IPS DF 6.9 (cell line): ENCODE results near the gene PRKAR1B.

ENCODE experiments used
- DNase-seq: peaks from one replicate; pipeline ENCODE4 v3.0.0-alpha.2; 2013; ENCODE audit warnings: low read depth, low spot score
- H3K27ac ChIP-seq: one replicate; pipeline ENCODE4 v1.5.1; 2013; ENCODE audit warnings: low read length, control low read depth
- H3K27me3 ChIP-seq: 2 replicates; pipeline ENCODE4 v1.6.1; 2013; ENCODE audit warnings: mild to moderate bottlenecking, low read length; ENCODE audit not compliant: control insufficient read depth, insufficient read depth
- H3K36me3 ChIP-seq: 2 replicates; pipeline ENCODE4 v1.6.1; 2013; ENCODE audit warnings: low read length; ENCODE audit not compliant: control insufficient read depth, insufficient read depth
- H3K4me1 ChIP-seq: 2 replicates; pipeline ENCODE4 v1.6.1; 2013; ENCODE audit warnings: low read length; ENCODE audit not compliant: control insufficient read depth, insufficient read depth
- H3K4me3 ChIP-seq: 2 replicates; pipeline ENCODE4 v1.5.1; 2013; ENCODE audit warnings: mild to moderate bottlenecking, low read length
- H3K9me3 ChIP-seq: 2 replicates; pipeline ENCODE4 v1.6.1; 2013; ENCODE audit warnings: low read length, inconsistent platforms; ENCODE audit not compliant: control insufficient read depth, insufficient read depth
- WGBS: extraction: QIAGEN DNeasy Blood & Tissue Kit; methylation state at CpG from one replicate; pipeline ENCODE4 v1.1.7; 2013; ENCODE audit warnings: mixed read lengths, missing lambda C conversion rate; ENCODE audit not compliant: insufficient read length, insufficient coverage; 5-methylcytosine and 5-hydroxymethylcytosine counted together

PRKAR1B gene

DNA sequence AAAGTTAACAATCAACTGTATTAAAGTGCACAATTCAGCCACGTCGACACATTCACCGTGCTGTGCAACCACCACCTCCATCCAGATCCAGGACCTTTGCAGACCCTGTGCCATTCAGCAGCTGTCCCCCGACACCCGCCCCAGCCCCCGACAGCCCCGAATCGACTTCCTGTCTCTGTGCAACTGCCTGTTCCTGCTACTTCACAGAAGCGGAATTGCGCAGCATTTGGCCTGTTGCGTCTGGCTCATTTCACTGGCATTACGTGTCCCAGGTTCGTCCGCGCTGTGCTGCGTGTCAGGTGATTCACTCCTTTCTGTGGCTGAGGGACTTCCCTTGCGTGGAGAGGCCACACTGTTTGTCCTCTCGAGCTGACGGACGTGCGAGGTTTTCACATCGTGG, 33.8 kb downstream of the PRKAR1B start:
- no peaks in the 10 kb centered on the region for H3K4me1 ChIP-seq
- no CpG with 5 or more reads among the region's 22 CpGs for WGBS
- H3K4me3 ChIP-seq = no peak overlapping the region
- no peaks in the 10 kb centered on the region for H3K27me3 ChIP-seq
- peaks cover 7% of the 10 kb centered on the region for H3K36me3 ChIP-seq
- no peak overlapping the region for H3K27ac ChIP-seq
- peaks cover 1% of the 10 kb centered on the region; the same call in 1 of the 2 replicates for H3K9me3 ChIP-seq
- DNase-seq = no peak

DNA sequence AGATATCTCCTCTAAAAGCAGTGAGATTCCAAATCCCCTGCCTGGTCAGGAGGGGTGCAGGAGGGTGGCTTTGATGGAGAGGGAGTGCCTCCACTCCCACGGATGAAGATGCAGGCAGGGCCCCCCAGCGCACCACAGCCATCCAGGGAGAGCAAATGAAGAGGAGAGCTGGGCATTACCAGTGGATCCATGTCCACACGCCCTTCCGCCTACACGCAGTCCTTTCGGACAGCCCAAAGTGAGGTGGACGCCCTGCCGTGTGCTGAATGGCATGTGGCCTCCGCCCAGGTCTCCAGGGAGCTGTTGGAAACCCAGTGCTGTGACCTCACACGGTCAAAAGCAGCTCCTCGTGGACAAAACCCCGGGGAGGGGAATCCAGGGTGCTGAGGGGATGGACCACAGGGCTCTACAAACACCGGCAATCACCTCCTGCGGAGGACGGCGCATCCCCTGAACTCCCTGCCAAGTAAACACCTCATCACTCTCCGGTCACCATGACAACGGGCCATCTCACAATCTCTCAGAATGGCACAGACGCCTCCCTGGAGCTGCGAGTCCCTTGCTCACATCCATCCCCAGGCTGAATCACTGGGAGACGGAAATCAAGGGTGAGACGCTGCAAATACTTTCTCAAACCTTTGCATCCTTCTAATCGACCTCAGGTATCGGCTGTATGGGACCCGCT, 35.6 kb downstream of the PRKAR1B start:
- Histone ChIP-seq H3K4me3 (no peak overlapping the region), H3K4me1 (no peaks in the 10 kb centered on the region), H3K27ac (no peak overlapping the region), H3K9me3 (peaks cover 3% of the 10 kb centered on the region; the same call in 1 of the 2 replicates), H3K27me3 (no peaks in the 10 kb centered on the region), H3K36me3 (peaks cover 7% of the 10 kb centered on the region)
- no peak for DNase-seq
- no CpG with 5 or more reads among the region's 25 CpGs for WGBS

DNA sequence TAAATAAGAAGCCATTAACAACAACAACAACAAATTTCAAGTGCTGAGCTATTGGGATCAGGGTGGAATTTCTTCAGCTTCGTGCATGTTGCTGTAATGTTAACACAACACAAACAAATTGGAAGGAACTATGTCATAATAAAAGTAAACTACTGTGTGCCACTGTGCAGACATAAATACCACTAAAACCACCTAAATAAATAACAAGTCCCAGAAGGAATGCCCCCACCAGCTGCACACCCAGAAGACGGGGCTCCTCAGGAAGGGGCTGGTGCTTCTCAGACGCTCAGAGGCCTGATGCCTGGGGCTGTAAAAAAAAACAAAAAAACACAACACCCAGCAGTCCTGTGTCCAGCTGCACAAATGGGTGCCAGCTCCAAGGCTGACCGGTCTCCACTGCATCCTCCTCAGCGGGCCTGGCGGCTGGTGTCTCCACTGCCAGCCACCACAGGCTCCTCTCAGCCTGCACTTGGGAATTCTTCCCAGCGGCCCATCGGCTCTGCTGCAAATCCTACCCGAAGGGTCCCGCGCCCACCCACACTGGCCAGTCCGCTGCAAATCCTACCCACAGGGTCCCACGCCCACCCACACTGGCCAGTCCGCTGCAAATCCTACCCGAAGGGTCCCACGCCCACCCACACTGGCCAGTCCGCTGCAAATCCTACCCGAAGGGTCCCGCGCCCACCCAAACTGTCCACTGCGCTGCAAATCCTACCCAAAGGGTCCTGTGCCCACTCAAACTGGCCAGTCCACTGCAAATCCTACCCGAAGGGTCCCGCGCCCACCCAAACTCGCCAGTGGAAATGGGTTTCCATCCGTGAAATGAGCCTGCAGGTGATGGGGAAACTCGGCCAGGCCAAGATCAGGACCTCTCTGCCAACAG, 36.4 kb downstream of the PRKAR1B start:
- H3K4me1 ChIP-seq = no peaks in the 10 kb centered on the region
- no peak for DNase-seq
- H3K4me3 ChIP-seq = no peak overlapping the region
- no CpG with 5 or more reads among the region's 27 CpGs for WGBS
- H3K9me3 ChIP-seq = peaks cover 3% of the 10 kb centered on the region; the same call in 1 of the 2 replicates
- peaks cover 7% of the 10 kb centered on the region for H3K36me3 ChIP-seq
- H3K27me3 ChIP-seq = no peaks in the 10 kb centered on the region
- no peak overlapping the region for H3K27ac ChIP-seq

DNA sequence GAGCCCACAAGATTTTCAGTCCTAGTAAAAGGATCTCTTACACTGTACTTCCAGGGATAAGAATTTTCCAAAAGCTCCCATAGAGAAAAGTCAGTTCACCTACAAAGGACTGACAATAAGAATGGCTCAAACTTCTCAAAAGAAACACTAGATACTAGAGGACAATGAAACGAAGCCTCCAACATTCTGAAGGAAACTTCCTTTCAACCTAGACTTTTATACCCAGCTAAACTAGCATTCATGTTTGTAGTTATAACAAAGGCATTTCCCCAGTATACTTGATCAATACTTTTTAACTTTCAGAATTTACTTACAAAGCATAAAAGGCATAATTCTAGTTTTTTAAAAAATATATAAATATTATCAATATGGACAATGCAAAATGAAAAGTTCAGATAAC, 41.5 kb downstream of the PRKAR1B start:
- WGBS = no CpG with 5 or more reads among the region's 1 CpG

DNA sequence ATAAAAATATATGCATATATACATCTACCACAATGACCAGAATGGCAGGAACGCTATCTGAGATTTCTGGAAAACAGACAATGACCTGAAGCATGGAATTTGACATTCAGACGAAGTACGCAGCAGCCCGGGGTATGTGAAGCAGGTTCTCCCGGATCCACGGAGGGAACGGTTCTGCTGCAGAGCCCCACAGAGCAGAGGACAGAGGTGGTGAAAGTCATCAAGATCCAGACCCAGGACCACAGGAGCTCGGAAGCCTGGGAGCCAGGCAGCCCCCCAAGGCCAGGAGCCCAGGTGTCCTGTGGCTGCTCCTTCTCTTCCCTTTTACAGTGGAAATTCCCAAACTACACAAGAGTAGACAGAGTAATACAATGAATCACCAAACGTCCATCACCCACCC, 42.7 kb downstream of the PRKAR1B start:
- no peak for DNase-seq
- no CpG with 5 or more reads among the region's 9 CpGs for WGBS
- no peaks in the 10 kb centered on the region for H3K27me3 ChIP-seq
- no peaks in the 10 kb centered on the region for H3K4me1 ChIP-seq
- H3K9me3 ChIP-seq = peaks cover 3% of the 10 kb centered on the region; the same call in 1 of the 2 replicates
- no peak overlapping the region for H3K4me3 ChIP-seq
- H3K27ac ChIP-seq = no peak overlapping the region
- H3K36me3 ChIP-seq = peaks cover 9% of the 10 kb centered on the region

More for the DNA sequence above, 41.5 kb downstream of the PRKAR1B start:
- Histone ChIP-seq H3K27me3 (no peaks in the 10 kb centered on the region), H3K27ac (no peak overlapping the region), H3K4me3 (no peak overlapping the region), H3K36me3 (peaks cover 4% of the 10 kb centered on the region; the same call in 1 of the 2 replicates), H3K9me3 (peaks cover 3% of the 10 kb centered on the region; the same call in 1 of the 2 replicates), H3K4me1 (no peaks in the 10 kb centered on the region)
- no peak for DNase-seq

DNA sequence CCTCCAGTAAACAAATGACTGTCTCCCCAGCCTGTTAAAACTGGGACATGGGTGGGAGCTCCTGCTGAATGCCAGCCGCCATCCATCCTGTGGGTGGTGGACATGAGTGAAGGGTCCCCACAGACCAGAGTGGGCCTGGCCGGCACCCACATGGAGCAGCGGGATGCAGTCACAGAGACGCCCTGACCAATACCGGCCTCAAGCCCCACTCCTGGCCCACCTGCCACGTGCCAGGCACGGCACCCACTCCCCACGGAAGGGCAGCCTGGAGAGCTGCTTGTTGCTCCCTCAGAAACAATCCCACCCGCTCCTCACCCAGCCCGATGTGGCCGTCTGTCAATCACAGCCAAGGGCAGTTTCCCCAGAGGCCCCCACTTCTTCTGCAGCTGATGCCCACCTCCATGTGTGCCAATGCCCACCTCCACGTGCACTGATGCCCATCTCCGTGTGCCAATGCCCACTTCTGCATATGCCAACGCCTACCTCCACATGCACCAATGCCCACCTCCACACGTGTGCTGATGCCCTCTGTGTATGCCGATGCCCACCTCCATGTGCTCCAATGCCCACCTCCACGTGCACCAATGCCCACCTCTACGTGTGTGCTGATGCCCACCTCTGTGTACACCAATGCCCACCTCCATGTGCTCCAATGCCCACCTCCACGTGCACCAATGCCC, 43.4 kb downstream of the PRKAR1B start:
- no peak overlapping the region for H3K27ac ChIP-seq
- WGBS = no CpG with 5 or more reads among the region's 19 CpGs
- H3K36me3 ChIP-seq = peaks cover 8% of the 10 kb centered on the region
- DNase-seq = no peak
- H3K4me3 ChIP-seq = no peak overlapping the region
- peaks cover 3% of the 10 kb centered on the region; the same call in 1 of the 2 replicates for H3K9me3 ChIP-seq
- no peaks in the 10 kb centered on the region for H3K4me1 ChIP-seq
- H3K27me3 ChIP-seq = no peaks in the 10 kb centered on the region

DNA sequence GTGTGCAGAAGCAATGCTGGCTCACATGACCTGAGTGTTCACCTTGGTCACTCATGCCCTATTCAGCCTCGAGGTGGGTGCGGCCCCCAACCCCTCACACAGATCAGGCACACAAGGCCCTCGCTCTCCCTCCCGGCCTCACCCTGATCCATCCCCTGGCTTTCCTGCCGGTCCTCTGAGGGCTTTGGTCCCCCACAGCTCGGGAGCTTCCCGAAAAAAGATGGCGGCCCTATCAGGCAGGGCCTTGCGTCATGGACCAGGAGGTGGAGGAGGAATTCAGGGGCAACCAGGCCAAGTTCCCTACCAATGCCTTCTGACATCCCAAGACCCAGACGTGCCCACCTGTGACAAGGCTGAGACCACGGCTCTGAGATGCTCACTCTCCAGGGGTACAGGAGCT, 44.3 kb downstream of the PRKAR1B start:
- H3K36me3 ChIP-seq = peaks cover 5% of the 10 kb centered on the region
- H3K4me3 ChIP-seq = no peak overlapping the region
- H3K27me3 ChIP-seq = no peaks in the 10 kb centered on the region
- whole genome bisulfite sequencing = no CpG with 5 or more reads among the region's 11 CpGs
- peaks cover 1% of the 10 kb centered on the region; the same call in 1 of the 2 replicates for H3K9me3 ChIP-seq
- no peak overlapping the region for H3K27ac ChIP-seq
- H3K4me1 ChIP-seq = no peaks in the 10 kb centered on the region
- no peak for DNase-seq

DNA sequence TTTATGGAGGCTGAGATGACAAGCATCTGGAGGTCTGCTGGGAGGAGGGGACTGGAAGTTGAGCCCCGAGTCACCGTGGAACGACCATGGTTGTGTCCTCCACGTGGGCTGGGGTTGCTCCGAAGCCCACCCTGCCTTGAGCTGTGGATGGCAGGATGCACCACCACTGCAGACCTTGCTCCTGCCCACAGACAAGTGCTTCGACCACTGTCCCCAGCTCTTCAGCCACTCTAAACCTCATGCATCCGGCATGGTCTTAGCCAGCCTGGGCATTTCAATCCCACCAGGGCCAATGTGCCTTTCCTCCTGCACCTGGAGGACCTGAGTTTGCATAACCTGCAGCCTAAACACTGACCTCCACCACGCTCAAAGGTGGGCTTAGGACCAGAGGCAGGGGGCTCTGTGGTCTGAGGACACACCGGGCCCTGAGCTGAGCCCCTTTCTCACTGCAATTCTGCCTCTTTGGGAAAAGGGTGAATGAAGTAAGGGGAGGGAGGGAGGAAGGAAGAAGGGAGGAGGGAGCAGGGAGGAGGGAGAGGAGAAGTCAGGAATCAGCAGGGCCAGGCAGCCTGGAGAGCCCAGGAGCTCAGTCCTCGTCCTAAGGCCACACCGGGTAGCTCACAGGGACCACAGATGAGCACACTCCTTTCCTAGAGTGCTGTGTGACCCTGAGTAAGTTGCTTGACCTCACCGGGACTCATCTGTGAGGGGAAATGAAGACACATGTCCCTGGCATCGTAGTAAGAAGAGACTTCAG, 45.4 kb downstream of the PRKAR1B start:
- H3K36me3 ChIP-seq = peaks cover 8% of the 10 kb centered on the region
- H3K4me1 ChIP-seq = no peaks in the 10 kb centered on the region; the same call in 1 of the 2 replicates
- no peak overlapping the region for H3K27ac ChIP-seq
- WGBS = no CpG with 5 or more reads among the region's 13 CpGs
- H3K27me3 ChIP-seq = no peaks in the 10 kb centered on the region
- H3K4me3 ChIP-seq = no peak overlapping the region
- peaks cover 1% of the 10 kb centered on the region; the same call in 1 of the 2 replicates for H3K9me3 ChIP-seq
- no peak for DNase-seq

DNA sequence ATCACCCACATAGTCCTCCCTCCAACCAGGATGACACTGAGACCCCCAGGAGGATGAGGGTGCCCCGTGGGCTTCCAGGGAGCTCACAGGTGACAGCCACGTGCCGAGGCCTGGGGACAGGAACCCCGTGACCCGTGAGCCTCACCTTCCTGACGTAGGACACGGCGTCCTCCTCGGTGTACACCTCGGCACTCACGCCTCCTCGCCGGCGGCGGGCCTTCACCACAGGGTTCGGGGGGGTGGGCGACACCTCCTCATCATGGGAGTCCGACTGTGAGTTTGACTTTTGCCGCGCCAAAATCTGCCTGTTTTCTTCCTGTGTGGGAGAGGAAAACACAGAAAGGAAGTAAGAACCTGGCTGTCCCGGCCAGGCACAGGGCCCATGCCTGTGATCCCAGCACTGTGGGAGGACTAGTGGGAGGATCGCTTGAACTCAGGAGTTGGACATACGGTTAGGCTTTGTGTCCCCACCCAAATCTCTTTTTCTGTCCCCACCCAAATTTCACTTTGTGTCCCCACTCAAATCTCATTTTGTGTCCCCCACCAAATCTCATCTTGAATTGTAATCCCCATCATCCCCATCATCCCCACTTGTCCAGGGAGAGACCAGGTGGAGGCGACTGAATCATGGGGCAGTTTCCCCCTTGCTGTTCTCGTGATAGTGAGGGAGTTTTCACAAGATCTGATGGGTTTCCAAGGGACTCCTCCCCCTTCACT, 46.5 kb downstream of the PRKAR1B start:
- no peak for DNase-seq
- Histone ChIP-seq H3K4me1 (no peaks in the 10 kb centered on the region; the same call in 1 of the 2 replicates), H3K27me3 (no peaks in the 10 kb centered on the region), H3K27ac (no peak overlapping the region), H3K9me3 (no peaks in the 10 kb centered on the region), H3K36me3 (peaks cover 12% of the 10 kb centered on the region), H3K4me3 (no peak overlapping the region)
- WGBS = no CpG with 5 or more reads among the region's 25 CpGs
